SW480 (cell line): ENCODE data around the gene IFNL1.
"Not testable (repeated sequence)": the region's sequence is repeated elsewhere in the genome, so short reads cannot be mapped to it uniquely, and the experiment has no call there.

ENCODE experiments used
- DNase-seq: peaks from one replicate; pipeline ENCODE4 v3.0.0-alpha.2; 2016; ENCODE audit warnings: low spot score

The IFNL1 gene

DNA sequence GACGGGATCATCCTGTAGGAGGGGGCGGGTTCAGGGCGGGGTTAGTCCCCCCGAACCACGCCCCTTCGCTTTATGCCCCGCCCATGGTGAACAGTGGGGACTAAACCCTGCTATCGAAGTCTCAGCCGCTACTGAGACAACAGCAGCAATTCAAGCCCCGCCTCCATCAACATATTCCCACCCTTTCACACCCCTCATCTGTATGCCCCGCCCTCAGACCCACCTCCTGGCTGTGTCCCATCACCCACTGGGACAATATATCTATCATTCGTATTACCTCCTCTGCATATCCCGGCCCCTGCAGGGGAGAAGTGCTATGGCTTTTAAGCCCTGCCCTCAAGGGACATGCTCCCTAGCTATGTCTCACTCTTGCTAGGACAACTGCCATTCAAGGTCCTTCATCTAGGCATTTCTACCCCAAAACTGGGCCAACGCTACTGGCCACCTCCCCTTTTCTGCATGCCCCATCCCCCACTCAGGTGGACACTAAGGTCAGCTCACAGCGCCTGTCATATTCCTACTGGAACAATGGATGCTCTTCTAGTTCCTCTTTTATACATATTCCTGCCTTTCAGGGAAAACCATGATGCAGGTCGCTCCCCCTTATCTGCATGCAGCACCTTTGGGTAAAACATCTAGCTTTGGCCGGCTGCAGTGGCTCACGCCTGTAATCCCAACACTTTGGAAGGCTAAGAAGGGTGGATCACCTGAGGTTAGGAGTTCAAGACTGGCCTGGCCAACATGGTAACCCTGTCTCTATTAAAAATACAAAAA lies 12.5 kb downstream of the IFNL1 start:
- DNase-seq = peak; percentile 40

DNA sequence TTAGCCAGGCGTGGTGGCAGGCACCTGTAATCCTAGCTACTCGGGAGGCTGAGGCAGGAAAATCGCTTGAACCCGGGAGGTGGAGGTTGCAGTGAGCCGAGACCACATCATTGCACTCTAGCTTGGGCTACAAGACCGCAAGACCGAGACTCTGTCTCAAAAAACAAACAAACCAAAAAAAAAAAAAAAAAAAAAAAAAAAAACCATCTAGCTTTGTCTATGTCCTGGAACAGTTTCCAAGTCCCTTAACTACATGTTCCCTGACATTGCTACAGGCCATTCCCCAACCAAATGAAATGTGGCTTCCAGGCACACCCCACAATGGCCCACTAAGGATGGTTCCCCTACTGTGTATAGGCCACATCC lies 13.1 kb downstream of the IFNL1 start:
- not testable (repeated sequence) for DNase-seq

DNA sequence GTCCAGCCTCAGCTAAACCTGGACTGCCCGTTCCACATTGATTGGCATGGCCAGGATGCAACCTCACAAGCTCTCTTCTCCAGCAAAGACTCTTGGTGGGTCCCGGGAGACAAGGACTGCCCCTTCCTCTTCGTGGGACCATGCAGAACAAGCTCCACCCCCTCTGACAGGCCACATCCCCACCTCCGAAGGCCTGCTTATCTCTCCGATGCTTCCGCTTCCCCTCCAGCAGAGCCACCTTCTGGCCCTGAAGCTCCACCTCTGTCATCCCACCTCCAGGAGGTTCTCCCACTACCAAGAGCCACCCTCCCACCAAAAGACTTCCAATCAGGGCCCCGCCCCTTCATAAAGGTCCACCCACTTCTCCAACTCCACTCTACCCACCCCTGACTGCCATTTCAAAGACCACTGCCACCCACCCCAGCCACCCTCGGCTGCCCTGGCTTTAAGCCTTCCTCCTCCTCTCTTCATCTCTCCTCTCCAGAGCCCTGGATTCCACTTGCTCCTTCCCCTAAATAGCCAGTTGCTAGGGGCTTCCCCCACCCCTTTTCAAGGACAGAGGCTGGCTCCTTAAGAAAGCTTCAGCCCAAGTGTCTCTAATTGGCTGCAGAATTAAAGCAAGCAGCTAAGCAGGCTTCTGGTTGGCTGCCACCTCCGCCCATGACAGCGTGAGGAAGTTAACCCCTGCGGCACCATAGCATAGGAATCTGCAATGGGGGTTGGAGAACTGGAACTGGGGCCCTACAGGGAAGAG lies 14.5 kb downstream of the IFNL1 start:
- DNase-seq = no peak

DNA sequence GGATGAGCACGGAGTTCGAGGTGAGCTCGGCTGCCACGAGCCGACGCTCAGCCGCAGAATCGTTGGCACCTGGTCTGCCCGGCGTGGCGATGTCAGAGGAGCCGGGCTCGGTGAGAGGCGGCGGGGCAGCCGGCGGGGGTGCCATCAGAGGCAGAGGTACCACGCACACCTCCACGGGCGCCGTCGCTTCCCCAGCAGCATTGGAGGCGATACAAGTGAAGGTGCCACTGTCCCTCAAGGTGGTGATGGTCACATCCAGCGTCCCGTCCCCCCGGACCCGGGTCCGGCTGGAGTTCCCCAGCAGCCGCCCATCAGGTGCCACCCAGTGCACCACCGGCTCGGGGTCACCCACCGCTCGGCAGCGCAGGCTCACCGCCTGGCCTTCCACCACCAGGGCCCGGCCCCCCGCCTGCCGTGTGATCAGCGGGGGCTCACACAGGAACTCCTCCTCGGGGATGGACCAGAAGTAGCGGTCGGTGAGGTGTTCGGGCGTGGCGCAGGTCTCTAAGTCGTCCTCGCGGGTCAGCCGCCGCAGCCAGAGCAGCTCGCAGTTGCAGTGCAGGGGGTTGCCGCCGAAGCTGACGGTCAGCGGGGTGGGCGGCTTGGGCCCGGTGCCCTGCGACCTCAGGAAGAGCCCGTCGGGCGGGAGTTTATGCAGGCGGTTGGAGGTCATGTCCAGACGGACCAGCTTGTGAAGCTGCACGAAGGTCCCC lies 18.0 kb downstream of the IFNL1 start:
- DNase-seq = no peak

DNA sequence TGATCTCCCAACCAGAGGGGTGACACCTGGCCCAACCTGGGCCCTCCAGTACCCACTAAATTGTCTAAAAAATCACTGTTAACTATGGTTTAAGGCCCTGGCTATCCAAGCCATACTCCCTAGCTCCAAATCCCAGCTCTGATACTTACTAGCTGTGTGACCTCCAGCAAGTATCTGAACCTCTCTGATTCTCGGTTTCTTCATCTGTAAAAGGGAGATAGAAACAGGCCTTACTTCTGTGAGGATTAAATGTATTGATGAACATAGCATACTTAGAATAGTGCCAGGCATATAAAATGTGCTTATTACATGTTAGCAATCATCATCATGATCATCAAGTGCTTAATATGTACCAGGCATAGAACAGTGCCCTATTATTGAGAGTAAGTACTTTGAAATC lies 19.7 kb downstream of the IFNL1 start:
- no peak for DNase-seq

DNA sequence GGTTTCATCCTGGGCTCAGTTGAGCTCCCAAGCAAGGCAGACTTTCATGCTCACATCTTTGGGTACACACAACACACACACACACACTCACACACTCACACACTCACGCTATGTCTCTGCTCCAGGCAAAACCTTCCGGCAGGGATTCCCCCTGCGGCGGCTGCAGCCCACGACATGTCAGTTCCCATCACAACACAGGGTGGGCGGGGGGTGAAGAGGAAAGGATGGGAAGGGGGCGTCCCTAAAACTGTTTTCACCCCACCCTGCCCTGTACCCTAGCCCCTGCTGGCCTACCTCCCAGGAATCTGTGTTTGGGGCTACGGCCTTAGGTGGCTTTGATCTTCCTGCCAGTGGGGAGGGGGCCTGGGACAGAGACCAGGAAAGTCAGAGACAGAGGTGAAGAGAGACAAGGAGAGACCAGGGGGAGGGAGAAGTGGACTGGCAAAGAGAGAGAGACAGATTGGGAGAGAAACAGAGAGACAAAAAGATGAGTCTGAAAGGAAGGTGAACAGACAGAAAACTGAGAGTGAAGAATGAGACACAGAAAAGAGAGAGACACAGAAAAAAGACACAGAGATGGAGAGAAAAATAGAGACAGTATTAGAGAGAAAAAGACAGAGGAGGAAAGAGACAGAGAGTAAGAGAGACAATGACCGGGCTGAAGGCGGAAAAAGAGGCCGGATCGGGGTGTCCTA lies 20.6 kb downstream of the IFNL1 start:
- no peak for DNase-seq

DNA sequence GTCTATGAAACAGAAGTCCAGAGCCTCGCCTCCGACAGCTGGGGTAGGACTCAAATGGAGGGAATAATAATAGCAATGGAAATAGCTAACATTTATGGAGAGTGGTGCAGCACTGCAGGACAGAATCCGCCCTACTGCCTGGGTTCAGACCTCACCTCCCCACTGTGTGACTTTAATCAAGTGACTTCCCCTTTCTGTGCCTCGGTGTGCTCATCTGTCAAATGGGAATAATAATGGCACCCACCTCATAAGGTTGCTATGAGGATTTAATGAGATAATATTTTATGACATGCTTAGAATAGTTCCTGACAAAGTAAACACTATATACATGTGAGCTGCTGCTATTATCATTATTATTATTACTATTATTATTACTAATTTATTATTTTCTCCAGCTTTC lies 21.3 kb downstream of the IFNL1 start:
- no peak for DNase-seq

DNA sequence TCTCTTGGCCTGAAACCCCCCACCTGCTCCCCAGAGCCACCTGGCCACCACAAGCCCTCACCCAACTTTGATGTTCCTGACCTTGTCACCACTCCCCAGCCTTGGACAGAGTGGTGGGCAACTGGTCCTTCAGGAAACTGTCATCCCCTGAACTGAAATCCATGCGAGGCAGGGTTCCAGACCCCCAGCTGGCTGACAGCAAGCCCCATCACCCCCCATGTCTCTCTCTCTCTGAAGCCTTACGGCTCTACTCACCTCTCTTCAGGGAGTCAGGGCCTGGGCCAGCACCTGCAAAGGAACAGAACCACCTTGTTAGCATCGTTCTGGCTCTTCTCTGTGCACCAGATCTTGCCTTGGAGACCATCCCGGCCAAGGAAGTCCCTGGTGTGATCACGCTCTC lies 21.9 kb downstream of the IFNL1 start:
- DNase-seq = no peak

DNA sequence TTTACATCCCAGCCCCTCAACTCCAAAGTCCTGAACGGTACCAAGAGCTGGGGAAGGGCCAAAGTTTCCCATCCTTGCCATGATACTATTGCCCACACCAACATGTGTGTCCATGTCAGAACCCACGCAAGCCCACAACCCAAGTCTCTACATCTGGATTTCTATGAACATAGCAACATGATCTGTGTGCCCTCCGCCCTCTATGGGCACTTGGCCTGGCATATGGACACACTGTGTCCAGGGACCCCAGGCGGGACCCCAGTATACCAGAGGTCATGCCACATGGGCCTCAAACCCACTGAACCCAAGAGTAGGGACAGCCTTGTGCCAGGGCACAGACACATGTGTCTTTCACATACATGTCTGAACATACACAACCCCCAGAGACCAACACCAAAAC lies 22.5 kb downstream of the IFNL1 start:
- DNase-seq = no peak

DNA sequence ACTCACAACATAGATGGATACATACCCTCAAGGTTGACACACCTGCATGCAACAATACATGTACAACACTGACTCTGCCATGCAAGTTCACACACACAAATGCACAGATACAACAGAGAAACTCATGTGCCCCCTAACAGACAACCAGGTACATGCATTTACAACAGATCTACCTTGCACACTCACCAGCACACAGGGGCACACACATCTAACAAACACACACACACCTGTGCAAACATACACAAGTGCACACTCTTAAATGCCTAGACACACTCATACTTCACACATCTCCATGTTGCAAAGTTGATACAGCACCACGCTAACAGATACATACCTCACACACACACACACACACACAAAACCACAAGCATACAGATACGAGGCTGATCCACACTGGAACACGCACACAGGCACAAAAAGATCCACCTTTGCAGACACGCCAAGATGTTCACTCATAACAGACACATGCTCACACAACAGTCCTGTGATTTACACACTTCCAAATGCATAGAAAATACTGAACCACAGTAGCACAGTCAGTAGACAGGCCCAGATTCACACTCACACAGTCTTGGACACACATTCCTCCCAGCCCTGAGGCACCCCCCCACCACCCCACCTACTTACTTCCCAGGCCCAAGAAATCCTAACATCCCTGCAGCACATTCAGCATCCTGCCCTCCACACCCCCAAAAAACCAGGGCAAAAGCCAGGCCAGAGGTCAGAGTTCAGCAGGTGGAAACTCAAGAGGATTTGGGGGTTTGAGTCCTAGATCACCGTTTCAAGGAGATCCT lies 23.1 kb downstream of the IFNL1 start:
- DNase-seq = no peak

DNA sequence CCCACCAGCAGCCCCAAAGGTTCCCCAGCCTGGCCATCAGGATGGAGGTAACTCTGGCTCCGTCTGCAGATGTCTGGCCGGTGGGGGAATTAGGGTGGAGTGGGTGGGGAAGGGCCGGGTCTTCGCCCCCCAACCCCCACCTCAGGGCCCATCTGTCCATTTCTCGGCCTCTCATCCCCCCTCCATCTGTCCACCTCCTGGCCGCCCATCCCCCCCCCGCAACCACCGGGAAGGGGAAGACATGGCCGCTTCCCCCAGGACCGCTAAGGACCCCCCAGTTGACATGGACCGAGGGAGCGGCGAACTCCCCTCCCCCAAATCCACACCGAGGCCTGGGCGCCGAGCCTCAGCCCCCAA lies 23.7 kb downstream of the IFNL1 start:
- no peak for DNase-seq

DNA sequence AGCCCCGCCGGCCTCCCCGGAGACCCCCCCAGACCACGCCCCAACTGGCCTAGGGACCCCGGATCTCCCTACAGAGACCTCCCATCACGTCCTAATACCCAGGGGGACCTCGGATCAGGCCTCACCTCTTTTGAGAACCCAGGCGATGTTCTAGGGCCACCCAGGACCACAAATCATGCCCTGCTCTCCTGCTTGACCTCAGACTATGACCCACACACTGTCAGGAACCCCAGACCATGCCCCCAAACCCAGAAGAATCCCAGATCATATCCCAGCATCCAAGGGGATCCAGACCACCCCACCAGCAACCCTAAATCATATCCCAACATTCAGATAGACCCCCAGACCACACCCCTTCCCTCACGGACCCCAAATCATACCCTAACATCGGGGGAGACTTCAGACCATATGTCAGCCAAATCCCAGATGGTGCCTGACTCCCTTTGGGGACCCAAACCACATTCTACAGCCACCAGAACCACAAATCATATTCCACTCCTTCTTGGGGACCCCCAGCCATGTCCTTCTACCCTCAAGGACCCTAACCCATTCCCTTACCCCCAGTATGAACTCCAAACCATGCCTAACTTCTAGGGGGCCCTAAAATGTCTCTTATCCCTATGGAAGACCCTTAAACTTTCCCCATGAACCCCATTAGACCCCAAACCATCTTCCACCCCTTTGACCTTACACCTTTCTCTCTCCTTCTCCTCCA lies 25.1 kb downstream of the IFNL1 start:
- no peak for DNase-seq

DNA sequence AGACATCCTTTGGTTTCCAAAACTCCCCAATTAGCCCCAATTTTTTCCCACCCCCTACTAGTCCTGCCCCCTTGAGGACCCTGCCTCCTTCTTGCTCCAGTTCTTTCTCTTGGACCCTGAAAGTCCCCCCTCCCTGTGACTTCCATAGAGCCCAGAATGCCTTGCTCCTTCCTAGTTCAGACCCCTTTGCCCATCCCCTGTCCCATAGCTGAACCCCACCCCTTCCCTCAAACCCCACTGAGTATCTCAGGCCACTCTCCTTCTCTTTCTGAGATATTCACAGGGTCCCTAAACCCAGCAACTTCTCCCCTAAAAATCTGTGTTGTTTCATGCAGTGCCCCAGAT lies 25.6 kb downstream of the IFNL1 start:
- DNase-seq = no peak

DNA sequence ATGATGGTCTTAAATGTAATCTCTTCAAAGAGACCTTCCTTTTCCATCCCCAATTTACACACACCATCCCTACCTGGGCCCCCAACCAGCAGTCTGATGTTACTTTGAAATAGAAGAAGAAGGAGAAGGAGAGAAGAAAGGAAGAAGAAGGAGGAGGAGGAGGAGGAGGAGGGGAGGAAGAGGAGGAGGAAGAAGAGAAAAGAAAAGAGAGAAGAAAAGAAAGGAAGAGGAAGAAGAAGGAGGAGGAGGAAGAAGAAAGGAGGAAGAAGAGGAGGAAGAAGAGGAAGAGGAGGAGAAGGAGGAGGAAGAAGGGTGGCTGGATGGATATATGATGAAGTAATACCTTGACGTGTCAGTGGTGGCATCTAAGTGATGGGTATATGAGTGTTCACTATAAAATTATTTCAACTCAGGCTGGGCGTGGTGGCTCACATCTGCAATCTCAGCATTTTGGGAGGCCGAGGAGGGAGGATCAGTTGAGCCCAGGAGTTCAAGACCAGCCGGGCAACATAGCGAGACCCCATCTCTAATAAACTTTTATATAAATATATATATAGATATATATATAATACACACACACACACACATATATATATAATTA lies 28.1 kb downstream of the IFNL1 start:
- no peak for DNase-seq

DNA sequence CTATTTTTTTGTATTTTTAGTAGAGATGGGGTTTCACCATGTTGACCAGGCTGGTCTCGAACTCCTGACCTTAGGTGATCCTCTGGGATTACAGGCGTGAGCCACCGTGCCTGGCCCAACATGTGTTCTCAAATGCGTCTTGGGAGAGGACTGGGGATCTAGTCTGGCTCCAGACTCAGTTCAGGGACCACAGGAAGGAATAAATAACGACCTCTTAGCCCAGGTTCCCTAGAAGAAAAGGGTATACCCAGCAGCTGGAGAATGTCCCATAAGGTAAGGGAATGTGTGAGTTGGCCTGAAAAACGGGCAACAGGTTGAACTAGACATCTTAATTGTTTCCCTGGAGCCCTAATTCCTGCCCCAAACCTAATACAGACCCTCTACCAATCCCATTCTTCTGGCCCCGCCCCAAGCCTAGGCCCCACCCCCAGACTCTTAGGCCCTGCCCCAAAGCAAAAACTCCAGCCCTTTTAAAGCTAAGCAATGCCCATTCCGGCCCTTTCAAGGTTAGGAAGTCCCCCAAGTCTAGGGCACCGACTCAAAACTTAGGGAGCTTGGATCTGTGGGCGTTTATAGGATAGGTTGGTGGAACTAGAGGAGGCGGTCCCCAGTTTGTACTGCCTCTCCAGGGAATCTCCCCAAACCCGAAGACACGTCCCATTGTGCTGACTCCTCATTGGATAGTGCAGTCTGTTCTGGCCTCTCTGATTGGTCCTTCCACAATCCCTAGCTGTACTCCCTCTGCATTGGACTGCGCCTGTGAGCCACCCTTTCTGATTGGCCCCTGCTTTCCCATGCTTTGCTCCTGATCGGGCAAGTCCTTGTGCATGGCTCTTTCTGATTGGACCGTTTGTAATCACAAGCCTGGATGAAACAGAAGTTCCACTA lies 29.8 kb downstream of the IFNL1 start:
- peak; percentile 64 for DNase-seq

DNA sequence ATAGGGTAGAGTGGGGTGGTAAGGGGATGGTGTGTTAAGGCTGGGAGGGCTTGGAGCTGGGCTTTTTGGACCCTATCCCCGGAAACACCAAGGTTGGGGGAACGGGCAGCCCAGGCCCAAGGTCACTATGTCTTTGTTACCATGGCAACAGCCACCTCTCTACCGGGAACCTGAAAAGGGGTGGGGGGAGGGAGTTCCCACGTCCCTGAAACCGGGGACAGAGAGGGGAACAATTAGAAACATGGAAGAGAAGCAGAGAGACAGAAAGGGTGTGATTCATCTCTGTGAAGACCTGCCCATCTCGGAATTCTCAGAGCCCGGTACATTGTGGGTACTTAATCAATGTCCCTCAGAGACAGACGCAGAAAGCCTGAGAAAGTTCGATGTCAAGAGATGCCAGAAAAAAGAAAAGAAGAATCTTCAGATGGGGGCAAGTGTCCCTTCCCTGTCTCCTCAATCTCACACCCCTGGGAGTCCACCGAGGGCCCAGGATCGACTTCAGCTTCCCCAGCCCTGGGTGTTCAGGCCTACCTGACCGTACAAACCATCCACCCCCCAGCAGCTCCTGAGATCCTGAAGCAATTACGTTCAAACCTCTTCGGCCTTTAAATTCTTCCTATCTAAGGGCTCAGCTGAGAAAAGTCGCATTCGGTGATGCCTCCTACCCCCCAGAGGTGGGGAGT lies 31.3 kb downstream of the IFNL1 start:
- no peak for DNase-seq

DNA sequence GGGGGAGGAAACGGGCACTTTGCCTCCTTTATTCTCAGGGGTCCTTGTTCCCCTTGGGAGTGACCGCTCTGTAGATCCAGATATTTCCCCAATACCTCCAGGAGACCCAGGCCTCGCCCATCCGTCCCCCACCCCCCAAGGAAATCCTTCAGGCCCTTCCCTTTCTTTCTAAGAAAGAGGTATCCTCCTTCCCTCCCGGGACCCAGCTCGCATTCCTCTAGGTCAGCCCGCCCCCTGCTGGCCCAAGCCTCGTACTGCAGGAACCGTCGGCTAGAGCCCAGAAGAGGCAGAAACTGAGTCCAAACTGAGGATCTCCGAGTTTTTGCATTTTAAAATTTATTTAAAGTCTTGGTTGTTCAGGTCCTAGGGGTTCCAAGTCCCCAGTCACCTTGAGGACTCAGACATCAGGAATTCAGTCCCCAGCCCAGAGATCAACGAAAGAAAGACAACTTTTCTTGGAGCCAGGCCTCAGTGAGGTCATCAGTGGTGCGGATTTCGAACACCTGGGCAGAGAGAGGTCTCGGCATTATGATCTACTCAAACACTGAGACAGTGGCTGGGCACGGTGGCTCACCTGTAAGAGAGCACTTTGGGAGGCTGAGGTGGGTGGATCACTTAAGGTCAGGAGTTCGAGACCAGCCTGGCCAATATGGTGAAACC lies 32.0 kb downstream of the IFNL1 start:
- peak; percentile 57 for DNase-seq

DNA sequence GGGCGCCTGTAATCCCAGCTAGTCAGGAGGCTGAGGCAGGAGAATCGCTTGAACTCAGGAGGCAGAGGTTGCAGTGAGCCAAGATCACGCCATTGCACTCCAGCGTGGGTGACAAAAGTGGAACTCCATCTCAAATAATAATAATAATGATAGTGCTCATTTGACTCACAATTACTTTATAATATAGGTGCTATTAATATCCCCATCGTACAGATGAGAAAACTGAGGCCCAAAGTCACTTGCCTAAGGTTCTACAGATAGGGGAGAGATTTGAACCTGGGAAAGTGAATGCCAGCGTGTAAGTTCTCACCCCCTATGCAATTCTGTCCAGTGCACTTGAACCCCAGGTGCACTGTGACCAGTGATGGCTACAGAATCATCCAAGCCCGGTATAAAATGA lies 33.7 kb downstream of the IFNL1 start:
- no peak for DNase-seq

DNA sequence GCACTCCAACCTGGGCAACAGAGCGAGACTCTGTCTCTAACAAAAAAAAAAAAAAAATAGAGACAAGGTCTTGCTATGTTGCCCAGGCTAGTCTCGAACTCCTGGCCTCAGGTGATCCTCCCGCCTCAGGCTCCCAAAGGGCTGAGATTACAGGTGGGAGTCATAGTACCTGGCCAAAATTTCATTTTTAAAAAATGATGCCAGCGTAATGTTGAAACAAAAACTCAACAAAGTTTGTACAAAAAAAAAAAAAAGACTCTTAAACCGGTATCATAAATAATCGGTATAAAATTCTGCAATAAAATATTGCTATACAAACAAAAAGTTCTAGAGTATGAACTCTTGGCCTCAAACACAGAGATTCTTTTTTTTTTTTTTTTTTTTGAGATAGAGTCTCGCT lies 36.1 kb downstream of the IFNL1 start:
- DNase-seq = no peak
